Activated T-helper 9 cell treated with anti-CD3 and anti-CD28 coated beads, Interleukin-2, amount 50 U/mL, for 16 hours (primary cell): Measurements from ENCODE around the gene MTMR10.

Experiments
- DNase-seq: peaks from one replicate; pipeline ENCODE4 v3.0.0-alpha.2; 2020; ENCODE audit warnings: low read depth

The MTMR10 gene

DNA sequence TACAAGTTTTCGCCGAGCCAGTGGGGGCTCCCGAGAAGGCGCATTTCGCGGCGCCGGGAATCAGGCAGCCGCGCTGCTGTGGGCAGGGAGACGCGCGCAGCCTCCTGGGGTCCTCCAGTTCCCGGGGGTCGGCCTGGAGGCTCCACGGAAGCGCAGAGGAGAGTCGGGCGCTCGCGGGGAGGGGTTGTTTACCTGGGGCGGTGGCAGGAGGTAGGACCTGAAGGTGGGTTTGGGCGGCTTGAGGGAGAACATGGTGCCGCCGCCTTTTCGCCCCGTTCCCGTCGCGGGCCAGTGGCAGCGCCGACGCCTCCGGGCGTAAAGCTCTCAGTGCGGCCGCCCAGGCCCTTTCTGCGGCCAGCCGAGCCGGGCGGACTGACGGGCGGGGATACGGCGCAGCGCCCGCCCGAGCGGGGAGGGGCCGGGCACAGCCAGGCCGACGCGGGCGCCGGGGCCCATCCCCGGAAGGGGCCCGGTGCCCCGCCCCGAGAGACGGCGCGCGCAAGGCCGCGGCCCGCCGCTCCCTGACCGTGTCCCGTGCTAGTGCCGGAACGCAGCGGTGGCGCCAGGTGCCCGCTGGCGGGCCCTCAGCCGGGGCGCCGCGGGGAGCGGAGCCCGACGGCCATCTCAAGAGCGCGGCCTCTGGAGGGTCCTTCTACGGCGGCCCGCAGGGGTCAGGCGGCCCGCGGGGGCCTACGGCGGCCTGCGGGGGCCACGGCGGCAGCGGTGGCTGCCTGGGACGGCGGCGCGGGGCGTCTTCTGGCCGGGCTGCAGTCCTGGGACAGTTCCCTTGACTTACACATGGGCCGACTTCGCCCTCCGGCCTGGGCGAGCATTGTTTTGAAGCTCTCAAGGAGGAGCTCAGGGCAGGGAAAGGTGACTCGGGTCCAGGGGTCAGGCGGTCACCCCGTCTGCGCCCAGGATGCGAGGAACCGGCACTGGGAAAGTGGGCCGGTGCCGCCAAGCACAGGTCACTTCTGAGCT, at the start of gene MTMR10:
Gene MTMR10, minus strand, starts transcription at position 374 of the 981 bp plus-strand sequence. Its CDS starts 122 bp downstream, at position 252.
- peak; percentile 63 for DNase-seq

GRCh38 chr15:31040611-31041010, 49.2 kb upstream of the MTMR10 start:
- DNase-seq: no peak

GRCh38 chr15:31039961-31040360, 48.5 kb upstream of the MTMR10 start:
- DNase-seq: no peak

DNA sequence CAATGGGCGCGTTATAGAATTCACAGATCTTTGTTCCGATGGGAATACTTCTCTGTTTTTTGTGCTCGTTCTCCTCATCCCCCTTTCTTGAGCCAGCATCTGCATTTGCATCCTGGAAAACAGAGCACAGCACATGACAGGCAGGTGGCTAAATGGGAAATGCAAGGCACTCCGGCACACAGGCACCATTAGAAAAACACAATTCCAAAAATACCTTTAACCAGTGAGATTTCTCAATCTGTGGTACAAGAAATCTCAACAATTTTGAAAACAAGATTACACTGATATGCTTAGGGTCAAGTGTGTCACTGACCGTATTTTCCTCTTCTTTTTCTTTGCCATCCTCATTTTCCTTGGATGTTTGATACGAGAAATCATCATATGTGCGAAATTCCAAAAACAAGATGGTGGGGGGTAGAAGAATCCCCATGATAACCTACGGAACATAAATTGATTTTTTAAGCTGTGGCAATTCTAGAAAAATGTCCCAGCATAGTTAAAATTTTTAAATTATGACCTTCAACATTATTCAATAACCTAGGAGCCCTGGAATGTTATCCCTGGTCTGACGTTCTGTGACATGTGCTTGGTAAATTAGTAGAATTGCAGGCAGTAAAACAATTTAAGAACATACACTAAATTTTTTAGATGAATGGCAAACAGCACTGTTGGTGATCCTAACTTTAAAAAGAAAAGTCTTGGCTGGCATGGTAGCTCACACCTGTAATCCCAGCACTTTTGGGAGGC, 46.5 kb upstream of the MTMR10 start:
- DNase-seq: no peak

GRCh38 chr15:31036783-31037182, 45.4 kb upstream of the MTMR10 start:
- DNase-seq: no peak

GRCh38 chr15:31035610-31036009, 44.2 kb upstream of the MTMR10 start:
- no peak for DNase-seq

DNA sequence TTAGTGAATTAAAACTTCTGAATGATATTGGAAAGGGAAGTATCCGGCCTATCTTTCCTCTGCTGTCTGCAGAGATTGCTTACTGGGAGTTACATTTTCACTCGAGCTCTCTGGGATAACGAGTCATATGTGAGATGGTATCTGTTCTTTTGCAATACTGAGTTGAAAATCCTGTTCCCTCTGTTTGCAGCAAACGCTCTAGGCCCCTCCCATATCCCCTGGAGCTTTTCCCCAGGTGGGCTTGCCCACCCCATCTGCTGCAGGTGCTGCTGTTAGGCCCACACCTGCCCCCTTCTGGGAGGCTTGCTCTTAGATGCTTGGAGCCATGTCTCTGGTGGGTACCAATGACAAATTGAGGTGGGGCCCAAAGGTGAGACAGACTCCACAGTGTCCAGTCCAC, 42.7 kb upstream of the MTMR10 start:
- DNase-seq: no peak

DNA sequence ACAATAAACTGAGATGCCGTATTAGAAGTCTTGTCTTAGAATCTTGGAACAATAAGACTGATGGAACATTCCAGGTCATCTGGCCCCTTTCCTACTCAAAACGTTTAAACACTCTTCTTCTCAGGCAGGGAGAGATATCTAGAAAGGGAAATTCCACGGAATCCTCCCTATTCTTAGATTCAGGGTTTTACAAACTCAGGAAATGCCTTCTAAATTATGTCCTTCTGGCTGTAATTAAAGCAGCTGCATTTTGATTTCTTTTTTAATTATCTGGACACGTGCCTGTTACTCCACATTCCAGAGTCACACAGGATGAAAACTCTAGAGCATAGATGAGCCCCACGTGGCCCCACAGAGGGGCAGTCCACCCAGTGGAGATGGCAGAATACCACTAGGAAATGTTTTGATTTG, 41.5 kb upstream of the MTMR10 start:
- no peak for DNase-seq

DNA sequence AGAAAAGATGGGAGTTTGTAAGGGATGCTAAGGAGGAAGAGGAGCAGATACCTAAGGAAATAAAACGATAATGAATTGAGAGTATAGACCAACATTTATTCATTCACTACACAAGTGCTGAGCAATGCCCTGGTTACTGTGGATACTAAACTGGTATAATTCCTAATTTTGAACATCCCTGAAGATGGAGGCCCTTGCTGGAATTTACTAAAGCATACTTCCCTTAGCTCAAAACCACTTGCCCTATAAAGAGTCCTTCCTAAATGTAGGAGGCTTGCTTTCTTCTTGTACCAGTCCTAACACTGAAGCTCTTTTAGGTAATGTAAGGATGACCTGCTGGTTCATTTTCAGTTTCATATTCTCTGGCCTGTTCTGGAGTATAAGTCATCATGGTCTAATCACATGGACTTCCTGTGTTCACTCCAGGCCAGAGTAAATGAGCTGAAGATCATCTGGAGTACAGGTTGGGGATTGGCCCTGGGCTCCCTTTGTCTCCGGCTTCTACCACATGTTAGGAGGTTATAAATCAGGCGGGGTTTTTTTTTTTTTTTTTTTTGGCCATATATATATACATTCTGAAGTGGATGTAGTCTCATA, 40.1 kb upstream of the MTMR10 start:
- no peak for DNase-seq

DNA sequence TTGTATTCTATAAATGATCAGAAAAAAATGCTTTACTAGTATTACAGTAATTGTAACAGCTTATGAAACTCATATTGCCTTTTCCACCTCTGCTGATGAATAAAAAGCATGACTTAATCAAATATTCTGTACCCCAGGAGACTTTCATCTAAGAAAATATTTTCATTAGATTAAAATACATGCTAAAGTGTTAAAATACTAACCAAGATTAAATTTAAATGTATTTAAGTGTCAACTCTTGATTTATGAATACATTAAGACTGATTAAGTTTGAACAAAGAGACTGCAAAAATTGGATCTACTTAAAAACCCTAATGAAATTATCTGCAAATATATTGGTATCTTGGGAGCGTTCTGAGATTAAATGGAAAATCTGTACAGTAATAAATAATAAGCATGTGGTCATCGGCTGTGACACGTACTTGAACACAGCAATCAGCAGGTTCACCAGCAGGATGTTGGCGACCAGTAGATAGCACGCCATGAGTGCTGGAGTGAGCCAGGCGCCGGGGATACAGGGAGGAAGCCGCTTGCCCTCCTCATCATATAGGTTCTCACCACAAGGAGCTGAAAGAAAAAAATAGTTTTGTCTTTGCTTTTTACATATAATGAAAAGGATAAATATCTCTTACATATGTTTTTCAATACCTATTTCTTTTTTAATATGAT, 36.6 kb upstream of the MTMR10 start:
- no peak for DNase-seq

GRCh38 chr15:31025996-31026395, 34.6 kb upstream of the MTMR10 start:
- no peak for DNase-seq

DNA sequence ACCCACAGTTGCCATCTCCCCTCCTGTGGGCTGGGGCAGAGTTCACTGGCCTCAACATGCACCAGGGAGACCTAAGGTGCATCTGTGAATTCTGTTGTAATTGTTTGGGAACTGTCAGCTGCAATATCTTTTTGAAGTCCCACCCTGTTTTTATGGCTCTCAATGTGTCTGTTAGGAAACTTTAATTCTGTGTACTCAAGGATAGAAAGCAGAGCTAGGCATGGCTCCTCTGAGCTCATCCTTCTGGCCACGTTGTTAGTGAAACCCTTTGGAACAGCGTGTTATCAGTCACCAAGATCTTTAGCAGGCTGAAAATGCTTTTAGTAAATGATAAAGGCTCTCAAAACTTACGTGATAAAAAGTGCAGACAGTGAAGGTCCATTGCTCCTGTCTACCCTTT, 33.6 kb upstream of the MTMR10 start:
- DNase-seq: no peak

DNA sequence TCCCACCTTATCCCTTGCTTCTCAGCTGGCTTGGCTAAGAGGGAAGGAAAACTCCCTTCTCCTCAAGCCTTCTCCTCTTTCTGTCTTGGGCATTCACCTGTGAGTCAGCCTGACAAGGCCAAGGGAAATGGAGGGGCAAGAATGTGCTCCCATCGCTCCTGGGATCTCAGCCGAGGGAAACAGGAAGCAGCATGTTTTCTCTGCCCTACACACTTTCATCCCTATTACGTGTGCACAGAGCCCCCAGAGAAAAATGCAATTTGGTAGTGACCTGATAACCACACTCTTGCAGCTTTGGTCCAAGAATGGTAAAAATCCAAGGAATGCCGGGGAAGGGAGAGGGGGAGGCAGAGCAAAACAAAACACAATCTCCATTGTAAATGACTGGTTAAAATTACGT, 32.9 kb upstream of the MTMR10 start:
- DNase-seq: no peak

- no peak for DNase-seq
Observed at GRCh38 chr15:31023841-31024240, 32.4 kb upstream of the MTMR10 start.

DNA sequence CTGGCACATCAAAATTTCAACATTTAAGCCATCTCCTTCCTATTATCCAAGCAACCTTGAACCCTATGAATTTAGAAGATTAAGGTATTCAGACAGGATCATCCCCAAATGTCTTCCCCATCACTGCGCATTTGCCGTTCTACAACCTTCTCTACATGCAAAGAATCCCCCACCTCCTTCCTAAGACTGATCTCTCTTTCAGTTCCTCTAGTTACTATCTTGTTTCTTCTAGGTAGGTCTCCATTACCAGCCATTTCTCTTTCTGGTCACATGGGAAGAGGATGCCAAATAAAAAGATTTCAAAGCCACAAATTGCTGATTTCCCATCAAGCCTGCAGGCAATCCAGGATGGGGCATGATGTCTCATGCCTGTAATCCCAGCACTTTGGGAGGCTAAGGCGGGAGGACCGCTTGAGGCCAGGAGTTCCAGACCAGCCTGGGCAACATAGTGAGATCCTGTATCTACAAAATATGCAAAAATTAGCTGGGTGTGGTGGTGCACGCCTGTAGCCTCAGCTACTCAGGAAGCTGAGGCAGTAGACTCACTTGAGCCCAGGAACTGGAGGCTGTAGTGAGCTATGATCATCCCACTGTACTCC, 29.7 kb upstream of the MTMR10 start:
- DNase-seq: no peak

GRCh38 chr15:31020542-31020941, 29.1 kb upstream of the MTMR10 start:
- DNase-seq: no peak

DNA sequence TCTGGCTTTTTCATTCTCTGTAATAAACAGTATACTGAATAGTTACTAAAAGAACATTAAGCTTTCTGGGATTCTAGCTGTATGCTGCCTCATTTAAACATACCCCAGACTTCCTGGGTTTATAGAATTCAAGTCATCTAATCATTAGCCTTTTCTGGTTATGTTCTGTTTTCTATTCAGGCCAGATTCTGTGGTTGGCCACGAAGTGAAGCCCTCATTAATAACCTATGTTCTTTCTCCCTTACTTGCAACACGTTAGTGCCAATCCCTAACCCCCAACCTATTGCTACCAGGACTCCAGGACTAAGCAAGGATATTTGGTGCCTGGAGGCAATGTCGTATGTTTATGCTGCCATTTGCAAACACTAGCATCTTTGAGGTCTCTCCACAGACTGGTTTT, 28.6 kb upstream of the MTMR10 start:
- DNase-seq: no peak

- DNase-seq: no peak
Observed at GRCh38 chr15:31017311-31017710, 25.9 kb upstream of the MTMR10 start.

- DNase-seq: no peak
Observed at GRCh38 chr15:31016446-31016915, 25.1 kb upstream of the MTMR10 start.

- no peak for DNase-seq
Observed at GRCh38 chr15:31014608-31014925, 23.1 kb upstream of the MTMR10 start.

DNA sequence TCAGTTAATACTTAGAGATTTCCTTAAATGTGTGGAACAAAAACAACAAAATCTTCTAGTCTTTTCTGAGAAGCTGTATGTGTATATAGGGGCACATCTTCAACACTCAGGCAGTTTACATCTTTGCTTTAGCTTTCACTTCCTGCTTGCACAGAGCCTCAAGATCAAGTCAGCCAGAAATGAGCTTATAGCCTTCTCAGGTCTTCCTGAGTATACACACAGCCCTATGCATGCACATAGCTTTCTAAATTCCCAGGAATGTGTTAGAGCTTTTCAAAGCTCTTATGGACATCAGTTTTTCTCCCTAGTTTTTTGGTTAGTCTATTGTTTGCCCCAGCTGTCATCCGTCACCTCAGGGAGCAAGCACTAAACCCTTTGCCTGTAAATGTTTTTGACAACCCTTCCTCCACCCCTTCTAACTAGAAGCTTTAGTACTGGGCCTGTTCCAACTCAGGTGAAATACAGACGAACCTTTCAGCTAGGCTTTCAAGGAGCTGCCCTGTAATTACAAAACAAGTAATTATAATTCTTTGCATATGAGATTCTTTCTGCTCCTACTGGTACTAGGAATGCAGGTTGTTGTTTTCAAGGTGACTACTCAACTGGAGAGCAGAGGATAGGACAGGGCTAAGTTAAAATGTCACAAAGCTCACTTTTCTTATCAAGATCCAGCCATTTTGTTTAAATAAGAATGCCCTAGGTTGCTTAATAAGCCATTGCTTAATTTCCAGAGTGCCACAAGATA, 22.6 kb upstream of the MTMR10 start:
- DNase-seq: no peak
